Upper lobe of right lung (tissue), 1 donor: Measurements from ENCODE around the gene KCNH8. TPM values are rescaled to one million over a fixed set of nuclear protein-coding genes. Genes with fewer than 3 reads are reported as not detected.

Source experiments
- ATAC-seq: fragments of 200-7000 bp; cut with Tn5 transposase; one replicate; pipeline ENCODE4 v1.9.1; 2020; ENCODE audit warnings: mild to moderate bottlenecking, moderate library complexity
- DNase-seq: peaks from one replicate; pipeline ENCODE4 v3.0.0-alpha.2; 2020
- H3K27ac ChIP-seq: fragments of 200-600 bp; one replicate; pipeline ENCODE4 v1.8.0; 2022
- H3K27me3 ChIP-seq: fragments of 200-600 bp; one replicate; pipeline ENCODE4 v1.8.0; 2022; ENCODE audit warnings: mild to moderate bottlenecking
- H3K36me3 ChIP-seq: fragments of 200-600 bp; one replicate; pipeline ENCODE4 v1.8.0; 2022
- H3K4me1 ChIP-seq: fragments of 200-600 bp; one replicate; pipeline ENCODE4 v1.8.0; 2022
- H3K4me3 ChIP-seq: fragments of 200-600 bp; one replicate; pipeline ENCODE4 v1.8.0; 2022; ENCODE audit warnings: mild to moderate bottlenecking
- H3K9me3 ChIP-seq: fragments of 200-600 bp; one replicate; pipeline ENCODE4 v1.8.0; 2022
- CTCF ChIP-seq: fragments of 200-600 bp; IDR thresholded peaks from one replicate; pipeline ENCODE4 v1.8.0; 2022; ENCODE audit warnings: antibody characterized with exemption
- intact Hi-C: fragments of 100-400 bp; cut with DNase I; formaldehyde crosslinking; loops from one replicate; pipeline ENCODE4 v1.11.0; 2022
- total RNA-seq: library from RNA; stranded (reverse); fragmentation: NEBNext Ultra II Directional; extraction: Animal tissue kit (Norgen Biotek cat#: 25700); gene quantifications from one replicate; pipeline ENCODE4 v1.2.1, GENCODE V29; 2021
- donor health status: DM: no; HTN: yes; CAD: no; lungs with severe emphysema.

KCNH8 gene
- total RNA-seq, 1 donor from 2014 or later = 0.41 TPM

GRCh38 chr3:19425825-19426224 lies 277.5 kb downstream of the KCNH8 start:
- no peak overlapping the region for H3K4me3 ChIP-seq
- DNase-seq = no peak
- intact Hi-C loops = no loop called here
- no peaks in the 10 kb centered on the region for H3K36me3 ChIP-seq
- H3K4me1 ChIP-seq = no peaks in the 10 kb centered on the region
- no peak overlapping the region for H3K27ac ChIP-seq
- no peak for TF ChIP-seq CTCF
- no peak for ATAC-seq
- H3K9me3 ChIP-seq = no peaks in the 10 kb centered on the region
- no peaks in the 10 kb centered on the region for H3K27me3 ChIP-seq

- Histone ChIP-seq H3K36me3 (no peaks in the 10 kb centered on the region), H3K27me3 (no peaks in the 10 kb centered on the region), H3K4me1 (no peaks in the 10 kb centered on the region), H3K9me3 (no peaks in the 10 kb centered on the region), H3K4me3 (no peak overlapping the region), H3K27ac (no peak overlapping the region)
- no peak for TF ChIP-seq CTCF
- no peak for DNase-seq
- intact Hi-C loops = no loop called here
- no peak for ATAC-seq
Observed at GRCh38 chr3:19427422-19428149, 279.3 kb downstream of the KCNH8 start.

DNA sequence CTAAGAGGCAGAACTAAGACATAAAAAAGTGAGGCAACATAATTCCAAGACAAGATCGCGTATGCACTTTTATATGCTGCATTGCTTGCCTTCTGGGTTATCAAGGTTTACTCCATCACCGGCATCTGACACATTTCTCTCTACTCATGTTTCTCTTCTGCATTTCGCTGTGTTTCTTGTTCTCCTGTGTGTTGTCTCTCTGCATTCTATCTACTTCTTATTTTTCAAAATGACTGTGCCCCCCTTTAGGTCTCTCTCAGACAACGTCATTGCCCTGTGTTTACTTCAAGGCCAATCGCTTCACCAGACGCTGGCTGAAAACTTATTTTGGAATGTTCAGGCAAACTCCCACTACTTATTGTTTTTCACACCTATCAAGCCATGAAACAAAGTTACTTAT lies 280.4 kb downstream of the KCNH8 start:
- Histone ChIP-seq H3K4me1 (no peaks in the 10 kb centered on the region), H3K36me3 (no peaks in the 10 kb centered on the region), H3K27ac (no peak overlapping the region), H3K9me3 (no peaks in the 10 kb centered on the region), H3K4me3 (no peak overlapping the region), H3K27me3 (no peaks in the 10 kb centered on the region)
- intact Hi-C loops = no loop called here
- TF ChIP-seq CTCF = no peak
- ATAC-seq = no peak
- DNase-seq = no peak

GRCh38 chr3:19432669-19433068 lies 284.4 kb downstream of the KCNH8 start:
- H3K9me3 ChIP-seq = no peaks in the 10 kb centered on the region
- H3K36me3 ChIP-seq = no peaks in the 10 kb centered on the region
- no peaks in the 10 kb centered on the region for H3K27me3 ChIP-seq
- intact Hi-C loops = no loop called here
- no peak for TF ChIP-seq CTCF
- no peak overlapping the region for H3K27ac ChIP-seq
- DNase-seq (no peak), ATAC-seq (no peak)
- no peaks in the 10 kb centered on the region for H3K4me1 ChIP-seq
- H3K4me3 ChIP-seq = no peak overlapping the region

DNA sequence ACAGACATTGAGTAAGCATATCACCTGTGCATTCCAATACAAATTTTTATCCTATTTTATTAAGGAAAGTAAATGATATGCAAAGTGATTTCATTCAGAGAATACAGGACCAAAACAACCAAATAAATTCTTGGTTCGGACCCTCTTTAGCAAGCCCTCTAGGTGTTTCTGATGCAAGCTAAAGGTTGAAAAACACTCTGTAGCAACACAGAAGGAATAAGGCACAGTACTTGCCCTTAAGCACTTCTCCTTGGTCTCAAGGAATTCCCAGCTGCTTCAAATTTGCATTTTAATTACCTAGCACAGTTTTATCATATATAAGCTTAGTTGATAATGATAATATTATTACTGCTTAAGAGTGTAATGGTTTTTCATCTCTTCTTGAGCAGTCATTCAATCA lies 288.4 kb downstream of the KCNH8 start:
- Histone ChIP-seq H3K27me3 (no peaks in the 10 kb centered on the region), H3K9me3 (no peaks in the 10 kb centered on the region), H3K4me3 (no peak overlapping the region), H3K27ac (no peak overlapping the region), H3K4me1 (no peaks in the 10 kb centered on the region), H3K36me3 (no peaks in the 10 kb centered on the region)
- ATAC-seq = no peak
- no peak for DNase-seq
- no peak for TF ChIP-seq CTCF
- intact Hi-C loops = no loop called here

DNA sequence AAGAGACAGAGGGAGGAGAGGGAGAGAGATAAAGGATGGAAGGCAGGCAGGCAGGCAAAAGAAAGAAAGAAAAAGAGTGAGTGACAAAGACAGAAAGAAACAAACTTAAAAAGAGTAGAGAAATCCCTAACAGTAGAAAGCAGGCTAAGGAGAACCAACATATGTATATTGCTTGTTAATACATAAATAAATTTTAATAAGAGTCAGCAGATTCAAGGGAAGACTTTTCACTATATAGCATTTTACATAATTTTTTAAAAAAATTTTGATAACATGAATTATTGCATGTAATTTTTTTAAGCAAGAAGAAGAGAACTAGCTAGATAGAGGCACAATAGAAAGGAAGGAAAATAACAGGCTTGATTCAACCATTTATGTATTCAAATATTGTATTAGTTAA lies 291.6 kb downstream of the KCNH8 start:
- Histone ChIP-seq H3K36me3 (no peaks in the 10 kb centered on the region), H3K27ac (no peak overlapping the region), H3K9me3 (no peaks in the 10 kb centered on the region), H3K27me3 (no peaks in the 10 kb centered on the region), H3K4me3 (no peak overlapping the region), H3K4me1 (no peaks in the 10 kb centered on the region)
- intact Hi-C loops = no loop called here
- ATAC-seq (no peak), DNase-seq (no peak)
- TF ChIP-seq CTCF = no peak
